ENCODE measurements around the gene ODF4.

ODF4 gene

GRCh38 chr17:8315764-8316217 lies 23.8 kb upstream of the ODF4 start:
- Histone ChIP-seq H3K27ac (no peak overlapping the region), H3K9ac (no peak overlapping the region), H3K4me1 (ENCODE audit: low read depth, poor library complexity, severe bottlenecking) (no peaks in the 10 kb centered on the region), H3K79me2 (ENCODE audit: insufficient read depth, low read depth) (no peaks in the 10 kb centered on the region), H3K36me3 (ENCODE audit: insufficient read depth) (no peaks in the 10 kb centered on the region), H3K4me3 (IDR thresholded peaks at IDR 0.05; ENCODE audit: insufficient read depth, low read depth, low read length) (no peak overlapping the region), H3K27me3 (ENCODE audit: insufficient read depth, low read depth) (no peaks in the 10 kb centered on the region; the same call in 1 of the 2 replicates), H3K4me2 (no peak overlapping the region), H2AFZ (ENCODE audit: low read depth) (no peak overlapping the region), H4K20me1 (ENCODE audit: insufficient read depth) (no peaks in the 10 kb centered on the region)
- TF ChIP-seq, protein P1, sequence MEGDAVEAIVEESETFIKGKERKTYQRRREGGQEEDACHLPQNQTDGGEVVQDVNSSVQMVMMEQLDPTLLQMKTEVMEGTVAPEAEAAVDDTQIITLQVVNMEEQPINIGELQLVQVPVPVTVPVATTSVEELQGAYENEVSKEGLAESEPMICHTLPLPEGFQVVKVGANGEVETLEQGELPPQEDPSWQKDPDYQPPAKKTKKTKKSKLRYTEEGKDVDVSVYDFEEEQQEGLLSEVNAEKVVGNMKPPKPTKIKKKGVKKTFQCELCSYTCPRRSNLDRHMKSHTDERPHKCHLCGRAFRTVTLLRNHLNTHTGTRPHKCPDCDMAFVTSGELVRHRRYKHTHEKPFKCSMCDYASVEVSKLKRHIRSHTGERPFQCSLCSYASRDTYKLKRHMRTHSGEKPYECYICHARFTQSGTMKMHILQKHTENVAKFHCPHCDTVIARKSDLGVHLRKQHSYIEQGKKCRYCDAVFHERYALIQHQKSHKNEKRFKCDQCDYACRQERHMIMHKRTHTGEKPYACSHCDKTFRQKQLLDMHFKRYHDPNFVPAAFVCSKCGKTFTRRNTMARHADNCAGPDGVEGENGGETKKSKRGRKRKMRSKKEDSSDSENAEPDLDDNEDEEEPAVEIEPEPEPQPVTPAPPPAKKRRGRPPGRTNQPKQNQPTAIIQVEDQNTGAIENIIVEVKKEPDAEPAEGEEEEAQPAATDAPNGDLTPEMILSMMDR (conservative IDR thresholded peaks at IDR 0.05; ENCODE audit: low read depth, low read length), result no peak

GRCh38 chr17:8318010-8318935 lies 21.4 kb upstream of the ODF4 start:
- Histone ChIP-seq H3K27me3 (ENCODE audit: insufficient read depth, low read depth) (no peaks in the 10 kb centered on the region), H3K4me3 (IDR thresholded peaks at IDR 0.05; ENCODE audit: insufficient read depth, low read depth, low read length) (no peak overlapping the region), H2AFZ (ENCODE audit: low read depth) (no peak overlapping the region), H3K9ac (no peak overlapping the region), H3K27ac (no peak overlapping the region), H3K79me2 (ENCODE audit: insufficient read depth, low read depth) (no peaks in the 10 kb centered on the region), H4K20me1 (ENCODE audit: insufficient read depth) (no peaks in the 10 kb centered on the region), H3K4me2 (no peak overlapping the region), H3K4me1 (ENCODE audit: low read depth, poor library complexity, severe bottlenecking) (no peaks in the 10 kb centered on the region), H3K36me3 (ENCODE audit: insufficient read depth) (no peaks in the 10 kb centered on the region)
- TF ChIP-seq, protein P1 (conservative IDR thresholded peaks at IDR 0.05; ENCODE audit: low read depth, low read length), result no peak

GRCh38 chr17:8320262-8320661 lies 19.4 kb upstream of the ODF4 start:
- H4K20me1 ChIP-seq (ENCODE audit: insufficient read depth), result no peaks in the 10 kb centered on the region
- H3K27me3 ChIP-seq (ENCODE audit: insufficient read depth, low read depth), result no peaks in the 10 kb centered on the region
- no peak overlapping the region for H3K9ac ChIP-seq
- TF ChIP-seq, protein P1 (conservative IDR thresholded peaks at IDR 0.05; ENCODE audit: low read depth, low read length), result no peak
- no peak overlapping the region for H3K27ac ChIP-seq
- no peaks in the 10 kb centered on the region for H3K4me1 ChIP-seq (ENCODE audit: low read depth, poor library complexity, severe bottlenecking)
- no peak overlapping the region for H3K4me3 ChIP-seq (IDR thresholded peaks at IDR 0.05; ENCODE audit: insufficient read depth, low read depth, low read length)
- H3K4me2 ChIP-seq, result no peak overlapping the region
- no peaks in the 10 kb centered on the region for H3K36me3 ChIP-seq (ENCODE audit: insufficient read depth)
- no peaks in the 10 kb centered on the region for H3K79me2 ChIP-seq (ENCODE audit: insufficient read depth, low read depth)
- no peak overlapping the region for H2AFZ ChIP-seq (ENCODE audit: low read depth)

DNA sequence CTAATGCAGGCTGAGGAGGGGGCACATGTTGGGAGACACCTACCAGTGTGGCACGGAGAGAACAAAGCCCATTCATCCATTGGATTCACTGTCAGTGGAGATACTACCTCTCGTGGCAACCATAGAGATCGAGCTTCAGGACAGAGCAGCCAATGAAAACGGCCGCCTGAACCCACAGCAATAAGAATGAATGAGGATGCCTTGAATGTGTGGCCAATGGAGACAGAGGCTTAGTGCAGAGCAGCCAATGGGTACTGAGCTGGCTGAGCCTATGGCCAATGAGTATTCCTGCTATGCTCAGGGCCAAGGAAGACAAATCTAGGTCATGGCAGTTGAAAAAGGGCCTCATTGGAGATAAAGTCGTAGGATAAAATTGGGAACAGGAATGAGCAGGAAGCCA lies 18.6 kb upstream of the ODF4 start:
- TF ChIP-seq, protein P1 (conservative IDR thresholded peaks at IDR 0.05; ENCODE audit: low read depth, low read length), result no peak
- H3K79me2 ChIP-seq (ENCODE audit: insufficient read depth, low read depth), result no peaks in the 10 kb centered on the region
- no peaks in the 10 kb centered on the region for H3K36me3 ChIP-seq (ENCODE audit: insufficient read depth)
- no peak overlapping the region for H2AFZ ChIP-seq (ENCODE audit: low read depth)
- no peaks in the 10 kb centered on the region for H3K4me1 ChIP-seq (ENCODE audit: low read depth, poor library complexity, severe bottlenecking)
- H3K4me3 ChIP-seq (IDR thresholded peaks at IDR 0.05; ENCODE audit: insufficient read depth, low read depth, low read length), result no peak overlapping the region
- H3K9ac ChIP-seq, result no peak overlapping the region
- H4K20me1 ChIP-seq (ENCODE audit: insufficient read depth), result no peaks in the 10 kb centered on the region
- no peak overlapping the region for H3K27ac ChIP-seq
- H3K4me2 ChIP-seq, result no peak overlapping the region
- H3K27me3 ChIP-seq (ENCODE audit: insufficient read depth, low read depth), result no peaks in the 10 kb centered on the region
